IMR-90 (cell line): ENCODE measurements around the gene MRC2.

Source experiments
- CEBPB ChIP-seq: IDR thresholded peaks from 2 replicates; pipeline ENCODE4 v1.6.1; 2012; ENCODE audit warnings: low read depth, low read length, improper control_type of control experiment
- CHD1 ChIP-seq: IDR thresholded peaks from 2 replicates; pipeline ENCODE4 v1.6.1; 2012; ENCODE audit warnings: low read depth, low read length, improper control_type of control experiment
- MAFK ChIP-seq: IDR thresholded peaks from 2 replicates; pipeline ENCODE4 v1.6.1; 2012; ENCODE audit warnings: low read depth, low read length, improper control_type of control experiment
- MXI1 ChIP-seq: IDR thresholded peaks from 2 replicates; pipeline ENCODE4 v1.6.1; 2012; ENCODE audit warnings: low read depth, mild to moderate bottlenecking, low read length, moderate library complexity, borderline replicate concordance
- POLR2A ChIP-seq: IDR thresholded peaks from 2 replicates; pipeline ENCODE4 v1.6.1; 2012; ENCODE audit warnings: mild to moderate bottlenecking, low read depth, low read length
- SMC3 ChIP-seq: fragments of 150-350 bp; IDR thresholded peaks from 2 replicates; pipeline ENCODE4 v1.6.1; 2016; ENCODE audit warnings: low read depth, mild to moderate bottlenecking, antibody characterized with exemption, low read length, moderate library complexity
- TF ChIP-seq, protein P1 (sequence below): conservative IDR thresholded peaks from 2 replicates; pipeline ENCODE4 v1.5.1; 2012; ENCODE audit warnings: mild to moderate bottlenecking, low read depth, low read length, improper control_type of control experiment
- TF ChIP-seq, protein P2 (sequence below): fragments of 150-350 bp; IDR thresholded peaks from 2 replicates; pipeline ENCODE4 v1.6.1; 2016; ENCODE audit warnings: low read depth, mild to moderate bottlenecking, low read length, moderate library complexity, borderline replicate concordance
- TF ChIP-seq, protein P3 (sequence below): fragments of 150-350 bp; IDR thresholded peaks from 2 replicates; pipeline ENCODE4 v1.6.1; 2017; ENCODE audit warnings: mild to moderate bottlenecking, antibody characterized with exemption, low read length, low read depth

DNA sequence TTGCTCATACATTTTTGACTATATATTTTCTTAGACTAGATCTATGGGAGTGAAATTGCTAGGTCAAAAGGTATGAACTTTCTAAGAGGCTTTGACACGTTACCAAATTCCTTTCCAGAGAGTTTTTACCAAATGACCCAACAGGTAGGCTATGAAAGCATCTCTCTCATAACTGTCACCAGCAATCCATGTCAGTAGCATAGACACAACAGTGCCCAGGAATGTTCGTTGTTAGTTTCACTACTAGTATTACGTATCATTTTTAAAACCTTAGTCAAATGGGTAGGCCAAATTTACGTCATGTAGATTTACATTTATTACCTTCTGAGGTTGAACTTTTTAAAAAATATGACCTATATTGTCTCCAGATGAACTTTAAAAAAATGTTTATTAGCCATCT is 113.8 kb downstream of the MRC2 start:
- TF ChIP-seq, protein P1, sequence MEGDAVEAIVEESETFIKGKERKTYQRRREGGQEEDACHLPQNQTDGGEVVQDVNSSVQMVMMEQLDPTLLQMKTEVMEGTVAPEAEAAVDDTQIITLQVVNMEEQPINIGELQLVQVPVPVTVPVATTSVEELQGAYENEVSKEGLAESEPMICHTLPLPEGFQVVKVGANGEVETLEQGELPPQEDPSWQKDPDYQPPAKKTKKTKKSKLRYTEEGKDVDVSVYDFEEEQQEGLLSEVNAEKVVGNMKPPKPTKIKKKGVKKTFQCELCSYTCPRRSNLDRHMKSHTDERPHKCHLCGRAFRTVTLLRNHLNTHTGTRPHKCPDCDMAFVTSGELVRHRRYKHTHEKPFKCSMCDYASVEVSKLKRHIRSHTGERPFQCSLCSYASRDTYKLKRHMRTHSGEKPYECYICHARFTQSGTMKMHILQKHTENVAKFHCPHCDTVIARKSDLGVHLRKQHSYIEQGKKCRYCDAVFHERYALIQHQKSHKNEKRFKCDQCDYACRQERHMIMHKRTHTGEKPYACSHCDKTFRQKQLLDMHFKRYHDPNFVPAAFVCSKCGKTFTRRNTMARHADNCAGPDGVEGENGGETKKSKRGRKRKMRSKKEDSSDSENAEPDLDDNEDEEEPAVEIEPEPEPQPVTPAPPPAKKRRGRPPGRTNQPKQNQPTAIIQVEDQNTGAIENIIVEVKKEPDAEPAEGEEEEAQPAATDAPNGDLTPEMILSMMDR: no peak
- TF ChIP-seq POLR2A: no peak
- TF ChIP-seq, protein P2, sequence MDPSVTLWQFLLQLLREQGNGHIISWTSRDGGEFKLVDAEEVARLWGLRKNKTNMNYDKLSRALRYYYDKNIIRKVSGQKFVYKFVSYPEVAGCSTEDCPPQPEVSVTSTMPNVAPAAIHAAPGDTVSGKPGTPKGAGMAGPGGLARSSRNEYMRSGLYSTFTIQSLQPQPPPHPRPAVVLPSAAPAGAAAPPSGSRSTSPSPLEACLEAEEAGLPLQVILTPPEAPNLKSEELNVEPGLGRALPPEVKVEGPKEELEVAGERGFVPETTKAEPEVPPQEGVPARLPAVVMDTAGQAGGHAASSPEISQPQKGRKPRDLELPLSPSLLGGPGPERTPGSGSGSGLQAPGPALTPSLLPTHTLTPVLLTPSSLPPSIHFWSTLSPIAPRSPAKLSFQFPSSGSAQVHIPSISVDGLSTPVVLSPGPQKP: no peak
- TF ChIP-seq CHD1: no peak
- TF ChIP-seq, protein P3, sequence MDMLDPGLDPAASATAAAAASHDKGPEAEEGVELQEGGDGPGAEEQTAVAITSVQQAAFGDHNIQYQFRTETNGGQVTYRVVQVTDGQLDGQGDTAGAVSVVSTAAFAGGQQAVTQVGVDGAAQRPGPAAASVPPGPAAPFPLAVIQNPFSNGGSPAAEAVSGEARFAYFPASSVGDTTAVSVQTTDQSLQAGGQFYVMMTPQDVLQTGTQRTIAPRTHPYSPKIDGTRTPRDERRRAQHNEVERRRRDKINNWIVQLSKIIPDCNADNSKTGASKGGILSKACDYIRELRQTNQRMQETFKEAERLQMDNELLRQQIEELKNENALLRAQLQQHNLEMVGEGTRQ: no peak
- TF ChIP-seq MAFK: no peak
- no peak for TF ChIP-seq SMC3
- TF ChIP-seq CEBPB: no peak
- no peak for TF ChIP-seq MXI1
